ENCODE results near the gene TWF2. TPM values are rescaled to one million over a fixed set of nuclear protein-coding genes. Genes with fewer than 3 reads are reported as not detected.

Gene TWF2
- total RNA-seq, 1 experiment from 2014 or later, result 44.8 TPM

- Mint-ChIP-seq H3K4me1 (peaks cover 19 to 26% of the 10 kb centered on the region in 2 experiments), H3K27me3 (ENCODE audit: low read depth) (peaks cover 12% of the 10 kb centered on the region), H3K4me3 (no peak overlapping the region), H3K9me3 (no peaks in the 10 kb centered on the region), H3K27ac (no peak overlapping the region), H3K36me3 (ENCODE audit: insufficient read depth in 1 of 3, low read depth in 3 of 3) (peaks cover 5 to 14% (median 8%) of the 10 kb centered on the region in 3 experiments; a peak in 6 of 7 replicates)
- Histone ChIP-seq H2BK5ac (ENCODE audit: insufficient read length, low read length) (no peak overlapping the region), H3K4ac (ENCODE audit: low read depth, low read length) (no peak overlapping the region), H2AK5ac (ENCODE audit: insufficient read length, low read length) (no peak overlapping the region), H3K27me3 (ENCODE audit: insufficient read depth, low read length) (no peaks in the 10 kb centered on the region; the same call in 1 of the 2 replicates), H3K4me1 (ENCODE audit: insufficient read depth, low read length) (no peaks in the 10 kb centered on the region), H3K14ac (ENCODE audit: insufficient read depth, low read length) (no peak overlapping the region), H3T11ph (ENCODE audit: low read length) (no peak overlapping the region), H4K8ac (replicated peaks; ENCODE audit: insufficient read length, low read depth, low read length) (no peak overlapping the region), H3K79me2 (ENCODE audit: insufficient read depth, low read length) (no peaks in the 10 kb centered on the region), H3K27ac (ENCODE audit: insufficient read length, low read depth, low read length) (no peak overlapping the region), H3K79me1 (ENCODE audit: insufficient read depth, low read depth, low read length, poor library complexity, severe bottlenecking) (no peaks in the 10 kb centered on the region), H3K4me2 (ENCODE audit: insufficient read depth, insufficient read length, low read length) (no peak overlapping the region), H3K9me3 (ENCODE audit: control insufficient read depth, low read depth, low read length) (no peaks in the 10 kb centered on the region), H4K5ac (ENCODE audit: insufficient read length, low read depth, low read length) (no peak overlapping the region), H2BK15ac (ENCODE audit: low read depth, low read length) (no peak overlapping the region), H3K9ac (ENCODE audit: extremely low read depth, insufficient read length, low read length) (no peak overlapping the region), H2AFZ (ENCODE audit: low read length) (no peak overlapping the region), H2BK12ac (ENCODE audit: insufficient read length, low read depth, low read length) (no peak overlapping the region), H4K91ac (ENCODE audit: insufficient read length, low read depth, low read length) (no peak overlapping the region), H2BK20ac (ENCODE audit: low read depth, low read length, poor library complexity, severe bottlenecking) (no peak overlapping the region), H3K18ac (ENCODE audit: insufficient read length, low read depth, low read length) (no peak overlapping the region), H3K56ac (ENCODE audit: insufficient read length, low read depth, low read length) (no peak overlapping the region), H3K23ac (ENCODE audit: insufficient read length, low read depth, low read length) (no peak overlapping the region), H3K23me2 (ENCODE audit: insufficient read length, low read depth, low read length, poor library complexity, severe bottlenecking) (peaks cover 7% of the 10 kb centered on the region), H2BK120ac (ENCODE audit: low read depth, low read length, poor library complexity, severe bottlenecking) (no peak overlapping the region), H4K20me1 (ENCODE audit: control insufficient read depth, insufficient read depth, insufficient read length) (no peaks in the 10 kb centered on the region)
- no CpG with 5 or more reads among the region's 3 CpGs for WGBS (ENCODE audit: extremely low coverage, insufficient read length, low lambda C conversion rate)
- DNase-seq, result no peak
- TF ChIP-seq, protein P1, sequence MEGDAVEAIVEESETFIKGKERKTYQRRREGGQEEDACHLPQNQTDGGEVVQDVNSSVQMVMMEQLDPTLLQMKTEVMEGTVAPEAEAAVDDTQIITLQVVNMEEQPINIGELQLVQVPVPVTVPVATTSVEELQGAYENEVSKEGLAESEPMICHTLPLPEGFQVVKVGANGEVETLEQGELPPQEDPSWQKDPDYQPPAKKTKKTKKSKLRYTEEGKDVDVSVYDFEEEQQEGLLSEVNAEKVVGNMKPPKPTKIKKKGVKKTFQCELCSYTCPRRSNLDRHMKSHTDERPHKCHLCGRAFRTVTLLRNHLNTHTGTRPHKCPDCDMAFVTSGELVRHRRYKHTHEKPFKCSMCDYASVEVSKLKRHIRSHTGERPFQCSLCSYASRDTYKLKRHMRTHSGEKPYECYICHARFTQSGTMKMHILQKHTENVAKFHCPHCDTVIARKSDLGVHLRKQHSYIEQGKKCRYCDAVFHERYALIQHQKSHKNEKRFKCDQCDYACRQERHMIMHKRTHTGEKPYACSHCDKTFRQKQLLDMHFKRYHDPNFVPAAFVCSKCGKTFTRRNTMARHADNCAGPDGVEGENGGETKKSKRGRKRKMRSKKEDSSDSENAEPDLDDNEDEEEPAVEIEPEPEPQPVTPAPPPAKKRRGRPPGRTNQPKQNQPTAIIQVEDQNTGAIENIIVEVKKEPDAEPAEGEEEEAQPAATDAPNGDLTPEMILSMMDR (conservative IDR thresholded peaks at IDR 0.05), result no peak
These were observed 43.7 kb downstream of the TWF2 start for GRCh38 chr3:52195291-52195597.
